ENCODE measurements around the gene SETBP1. TPM values are rescaled to one million over a fixed set of nuclear protein-coding genes. Genes with fewer than 3 reads are reported as not detected.

SETBP1 gene
- total RNA-seq, 1 donor = 22.8 TPM

DNA sequence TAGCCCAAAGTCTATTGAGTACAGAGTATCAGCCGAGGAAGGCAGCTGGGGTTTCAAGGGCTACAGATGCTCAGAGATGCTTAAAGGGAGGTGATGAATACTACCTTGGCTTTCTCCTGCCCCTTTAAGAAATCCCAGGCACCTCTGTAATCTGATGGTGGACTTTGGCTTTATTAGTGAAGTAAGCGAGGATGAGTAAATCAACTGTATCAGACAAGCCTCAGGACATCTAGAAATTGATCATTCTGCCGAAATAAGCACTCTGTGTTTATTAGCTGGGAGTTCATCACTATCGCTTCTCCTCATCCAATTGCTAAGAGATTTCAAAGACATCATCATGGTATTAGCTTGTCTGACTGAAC lies 344.4 kb downstream of the SETBP1 start:
- H3K9me3 ChIP-seq (ENCODE audit: low read depth, low read length) = no peaks in the 10 kb centered on the region
- H3K4me1 ChIP-seq (ENCODE audit: insufficient read depth, low read length) = no peaks in the 10 kb centered on the region
- H3K4me3 ChIP-seq (ENCODE audit: insufficient read depth, low read length) = no peak overlapping the region
- no peak overlapping the region for H3K4me2 ChIP-seq (ENCODE audit: insufficient read depth, low read length)
- no peak for DNase-seq (ENCODE audit: insufficient read length, low spot score, missing footprints)
- no peak overlapping the region for H3K27ac ChIP-seq (ENCODE audit: low read depth, low read length)
- no peaks in the 10 kb centered on the region for H4K20me1 ChIP-seq (ENCODE audit: insufficient read depth, low read length)
- no peaks in the 10 kb centered on the region for H3K36me3 ChIP-seq (ENCODE audit: insufficient read depth, low read length)
- H2AFZ ChIP-seq (ENCODE audit: low read length) = no peak overlapping the region
- no peaks in the 10 kb centered on the region for H3K27me3 ChIP-seq (ENCODE audit: insufficient read depth, low read length)
- H3K79me2 ChIP-seq (ENCODE audit: insufficient read depth, low read length) = no peaks in the 10 kb centered on the region
- TF ChIP-seq, protein P1, sequence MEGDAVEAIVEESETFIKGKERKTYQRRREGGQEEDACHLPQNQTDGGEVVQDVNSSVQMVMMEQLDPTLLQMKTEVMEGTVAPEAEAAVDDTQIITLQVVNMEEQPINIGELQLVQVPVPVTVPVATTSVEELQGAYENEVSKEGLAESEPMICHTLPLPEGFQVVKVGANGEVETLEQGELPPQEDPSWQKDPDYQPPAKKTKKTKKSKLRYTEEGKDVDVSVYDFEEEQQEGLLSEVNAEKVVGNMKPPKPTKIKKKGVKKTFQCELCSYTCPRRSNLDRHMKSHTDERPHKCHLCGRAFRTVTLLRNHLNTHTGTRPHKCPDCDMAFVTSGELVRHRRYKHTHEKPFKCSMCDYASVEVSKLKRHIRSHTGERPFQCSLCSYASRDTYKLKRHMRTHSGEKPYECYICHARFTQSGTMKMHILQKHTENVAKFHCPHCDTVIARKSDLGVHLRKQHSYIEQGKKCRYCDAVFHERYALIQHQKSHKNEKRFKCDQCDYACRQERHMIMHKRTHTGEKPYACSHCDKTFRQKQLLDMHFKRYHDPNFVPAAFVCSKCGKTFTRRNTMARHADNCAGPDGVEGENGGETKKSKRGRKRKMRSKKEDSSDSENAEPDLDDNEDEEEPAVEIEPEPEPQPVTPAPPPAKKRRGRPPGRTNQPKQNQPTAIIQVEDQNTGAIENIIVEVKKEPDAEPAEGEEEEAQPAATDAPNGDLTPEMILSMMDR (IDR thresholded peaks at IDR 0.05; ENCODE audit: extremely low read depth, low read depth, low read length) = no peak

DNA sequence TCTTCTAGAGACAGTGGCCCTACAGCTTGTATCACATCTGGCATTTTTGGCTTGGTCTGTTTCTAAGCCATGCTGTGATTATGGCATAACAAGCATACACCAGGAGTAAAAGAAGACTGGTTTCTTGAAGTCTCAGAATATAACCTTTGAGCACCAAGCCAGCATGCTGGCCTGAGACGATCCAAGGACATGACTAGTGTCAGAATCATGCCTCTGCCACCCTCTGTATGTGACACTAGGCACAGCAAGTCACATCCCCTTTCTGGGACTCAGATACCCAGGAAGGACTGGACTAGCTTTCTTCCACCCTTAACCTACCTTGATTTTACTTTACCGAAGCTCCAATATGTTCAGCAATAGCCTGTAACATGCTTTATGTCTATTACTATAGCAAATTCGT lies 345.5 kb downstream of the SETBP1 start:
- Histone ChIP-seq H3K4me1 (ENCODE audit: insufficient read depth, low read length) (no peaks in the 10 kb centered on the region), H3K79me2 (ENCODE audit: insufficient read depth, low read length) (no peaks in the 10 kb centered on the region), H3K9me3 (ENCODE audit: low read depth, low read length) (no peaks in the 10 kb centered on the region), H3K4me2 (ENCODE audit: insufficient read depth, low read length) (no peak overlapping the region), H3K36me3 (ENCODE audit: insufficient read depth, low read length) (no peaks in the 10 kb centered on the region), H3K27ac (ENCODE audit: low read depth, low read length) (no peak overlapping the region), H3K27me3 (ENCODE audit: insufficient read depth, low read length) (no peaks in the 10 kb centered on the region), H4K20me1 (ENCODE audit: insufficient read depth, low read length) (no peaks in the 10 kb centered on the region), H3K4me3 (ENCODE audit: insufficient read depth, low read length) (no peak overlapping the region), H2AFZ (ENCODE audit: low read length) (no peak overlapping the region)
- TF ChIP-seq, protein P1 (IDR thresholded peaks at IDR 0.05; ENCODE audit: extremely low read depth, low read depth, low read length) = no peak
- DNase-seq (ENCODE audit: insufficient read length, low spot score, missing footprints) = no peak

DNA sequence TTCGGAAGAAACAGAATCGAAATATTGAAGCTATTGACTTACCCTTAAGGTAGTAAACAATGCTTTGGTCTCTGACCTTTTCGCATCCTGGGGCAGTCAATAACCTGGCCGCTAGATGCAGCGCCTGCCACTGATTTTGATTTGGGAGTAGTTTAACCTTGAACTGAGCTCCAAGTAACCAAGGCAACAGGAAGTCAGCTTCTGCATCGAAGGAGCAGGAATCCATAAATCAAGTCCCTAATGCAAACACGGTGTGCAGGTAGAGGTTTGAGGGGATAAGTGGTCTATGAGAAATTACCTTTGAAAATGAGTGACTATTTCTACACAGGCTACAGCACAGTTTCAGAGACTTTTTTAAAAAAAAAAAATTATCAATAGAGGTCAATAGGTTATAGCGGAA lies 353.5 kb downstream of the SETBP1 start:
- no peak for DNase-seq (ENCODE audit: insufficient read length, low spot score, missing footprints)
- H3K9me3 ChIP-seq (ENCODE audit: low read depth, low read length) = no peaks in the 10 kb centered on the region
- no peaks in the 10 kb centered on the region for H3K79me2 ChIP-seq (ENCODE audit: insufficient read depth, low read length)
- no peaks in the 10 kb centered on the region for H3K27me3 ChIP-seq (ENCODE audit: insufficient read depth, low read length)
- H3K4me3 ChIP-seq (ENCODE audit: insufficient read depth, low read length) = no peak overlapping the region
- no peaks in the 10 kb centered on the region for H3K36me3 ChIP-seq (ENCODE audit: insufficient read depth, low read length)
- no peak overlapping the region for H2AFZ ChIP-seq (ENCODE audit: low read length)
- H4K20me1 ChIP-seq (ENCODE audit: insufficient read depth, low read length) = no peaks in the 10 kb centered on the region
- TF ChIP-seq, protein P1 (IDR thresholded peaks at IDR 0.05; ENCODE audit: extremely low read depth, low read depth, low read length) = no peak
- no peak overlapping the region for H3K4me2 ChIP-seq (ENCODE audit: insufficient read depth, low read length)
- no peak overlapping the region for H3K27ac ChIP-seq (ENCODE audit: low read depth, low read length)
- H3K4me1 ChIP-seq (ENCODE audit: insufficient read depth, low read length) = no peaks in the 10 kb centered on the region

DNA sequence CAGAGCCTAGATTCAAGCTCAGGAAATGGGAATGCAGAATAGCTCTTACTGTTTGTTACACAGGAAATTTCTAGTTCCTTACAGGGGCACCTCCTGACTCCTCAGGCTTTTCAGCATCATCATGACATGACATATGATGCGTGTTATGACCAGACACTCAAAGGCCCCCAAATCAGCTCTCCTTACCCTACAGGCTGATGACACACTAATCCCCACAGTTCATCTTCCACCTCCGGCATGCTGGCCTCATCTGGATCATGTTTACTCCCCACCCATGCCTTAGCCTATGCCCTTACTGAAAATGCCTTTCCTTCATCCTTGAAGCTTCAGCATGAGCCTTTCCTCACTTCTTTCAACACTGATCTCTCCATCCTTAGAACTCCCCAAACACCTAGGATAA lies 356.9 kb downstream of the SETBP1 start:
- H3K4me2 ChIP-seq (ENCODE audit: insufficient read depth, low read length) = no peak overlapping the region
- no peak overlapping the region for H3K27ac ChIP-seq (ENCODE audit: low read depth, low read length)
- no peaks in the 10 kb centered on the region for H3K9me3 ChIP-seq (ENCODE audit: low read depth, low read length)
- no peaks in the 10 kb centered on the region for H3K36me3 ChIP-seq (ENCODE audit: insufficient read depth, low read length)
- H3K79me2 ChIP-seq (ENCODE audit: insufficient read depth, low read length) = no peaks in the 10 kb centered on the region
- no peak overlapping the region for H3K4me3 ChIP-seq (ENCODE audit: insufficient read depth, low read length)
- H4K20me1 ChIP-seq (ENCODE audit: insufficient read depth, low read length) = no peaks in the 10 kb centered on the region
- DNase-seq (ENCODE audit: insufficient read length, low spot score, missing footprints) = no peak
- no peak overlapping the region for H2AFZ ChIP-seq (ENCODE audit: low read length)
- TF ChIP-seq, protein P1 (IDR thresholded peaks at IDR 0.05; ENCODE audit: extremely low read depth, low read depth, low read length) = no peak
- H3K27me3 ChIP-seq (ENCODE audit: insufficient read depth, low read length) = no peaks in the 10 kb centered on the region
- no peaks in the 10 kb centered on the region for H3K4me1 ChIP-seq (ENCODE audit: insufficient read depth, low read length)

Data from osteoblast (primary cell).